HG02970 (cell line): ENCODE results near the gene CIRBP.

Experiments
- ATAC-seq: cut with Tn5 transposase; IDR thresholded peaks from one replicate; pipeline ENCODE4 v1.9.1; 2021; ENCODE audit warnings: mild to moderate bottlenecking, moderate library complexity, moderate number of reproducible peaks; ENCODE audit not compliant: unreplicated experiment, low FRiP score

The CIRBP gene

GRCh38 chr19:1288833-1289685, 19.9 kb downstream of the CIRBP start:
- ATAC-seq = no peak

- ATAC-seq = no peak
These were observed 20.5 kb downstream of the CIRBP start for GRCh38 chr19:1289686-1290025.

GRCh38 chr19:1290196-1290702, 21.1 kb downstream of the CIRBP start:
- ATAC-seq = no peak

- no peak for ATAC-seq
These were observed 21.8 kb downstream of the CIRBP start for GRCh38 chr19:1290703-1291651.

GRCh38 chr19:1291761-1292418, 22.8 kb downstream of the CIRBP start:
- ATAC-seq = no peak

GRCh38 chr19:1292419-1293151, 23.5 kb downstream of the CIRBP start:
- no peak for ATAC-seq

- ATAC-seq = no peak
These were observed 24.9 kb downstream of the CIRBP start for GRCh38 chr19:1293782-1294604.

GRCh38 chr19:1294688-1295087, 25.6 kb downstream of the CIRBP start:
- ATAC-seq = no peak

- no peak for ATAC-seq
These were observed 26.3 kb downstream of the CIRBP start for GRCh38 chr19:1295169-1296012.

GRCh38 chr19:1296078-1296477, 26.9 kb downstream of the CIRBP start:
- ATAC-seq = no peak

- ATAC-seq = no peak
These were observed 27.6 kb downstream of the CIRBP start for GRCh38 chr19:1296575-1297271.

- no peak for ATAC-seq
These were observed 29.1 kb downstream of the CIRBP start for GRCh38 chr19:1298235-1298634.

GRCh38 chr19:1299801-1300200, 30.7 kb downstream of the CIRBP start:
- ATAC-seq = no peak

- ATAC-seq = no peak
These were observed 31.8 kb downstream of the CIRBP start for GRCh38 chr19:1300744-1301490.

- no peak for ATAC-seq
These were observed 33.6 kb downstream of the CIRBP start for GRCh38 chr19:1302533-1303239.

- no peak for ATAC-seq
These were observed 35.2 kb downstream of the CIRBP start for GRCh38 chr19:1304197-1304924.
